ENCODE results near the gene RAB9A.

The RAB9A gene

GRCh38 chrX:13703135-13703534 lies 14.2 kb downstream of the RAB9A start:
- TF ChIP-seq MAX (IDR thresholded peaks at IDR 0.05; ENCODE audit: low read depth, low read length) (no peak), POLR2A (IDR thresholded peaks at IDR 0.05; ENCODE audit: extremely low read depth, insufficient read length) (no peak), MYC (IDR thresholded peaks at IDR 0.05; ENCODE audit: low read depth, low read length) (no peak)
- TF ChIP-seq, protein P1, sequence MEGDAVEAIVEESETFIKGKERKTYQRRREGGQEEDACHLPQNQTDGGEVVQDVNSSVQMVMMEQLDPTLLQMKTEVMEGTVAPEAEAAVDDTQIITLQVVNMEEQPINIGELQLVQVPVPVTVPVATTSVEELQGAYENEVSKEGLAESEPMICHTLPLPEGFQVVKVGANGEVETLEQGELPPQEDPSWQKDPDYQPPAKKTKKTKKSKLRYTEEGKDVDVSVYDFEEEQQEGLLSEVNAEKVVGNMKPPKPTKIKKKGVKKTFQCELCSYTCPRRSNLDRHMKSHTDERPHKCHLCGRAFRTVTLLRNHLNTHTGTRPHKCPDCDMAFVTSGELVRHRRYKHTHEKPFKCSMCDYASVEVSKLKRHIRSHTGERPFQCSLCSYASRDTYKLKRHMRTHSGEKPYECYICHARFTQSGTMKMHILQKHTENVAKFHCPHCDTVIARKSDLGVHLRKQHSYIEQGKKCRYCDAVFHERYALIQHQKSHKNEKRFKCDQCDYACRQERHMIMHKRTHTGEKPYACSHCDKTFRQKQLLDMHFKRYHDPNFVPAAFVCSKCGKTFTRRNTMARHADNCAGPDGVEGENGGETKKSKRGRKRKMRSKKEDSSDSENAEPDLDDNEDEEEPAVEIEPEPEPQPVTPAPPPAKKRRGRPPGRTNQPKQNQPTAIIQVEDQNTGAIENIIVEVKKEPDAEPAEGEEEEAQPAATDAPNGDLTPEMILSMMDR (IDR thresholded peaks at IDR 0.05; ENCODE audit: low read depth, low read length) = no peak
- H3K4me3 ChIP-seq (ENCODE audit: low read depth, low read length) = no peak overlapping the region
- no peak for DNase-seq (ENCODE audit: low read depth)

GRCh38 chrX:13703589-13703988 lies 14.7 kb downstream of the RAB9A start:
- no peak for DNase-seq (ENCODE audit: low read depth)
- no peak overlapping the region for H3K4me3 ChIP-seq (ENCODE audit: low read depth, low read length)
- TF ChIP-seq MAX (IDR thresholded peaks at IDR 0.05; ENCODE audit: low read depth, low read length) (no peak), POLR2A (IDR thresholded peaks at IDR 0.05; ENCODE audit: extremely low read depth, insufficient read length) (no peak), MYC (IDR thresholded peaks at IDR 0.05; ENCODE audit: low read depth, low read length) (no peak)
- TF ChIP-seq, protein P1 (IDR thresholded peaks at IDR 0.05; ENCODE audit: low read depth, low read length) = no peak

DNA sequence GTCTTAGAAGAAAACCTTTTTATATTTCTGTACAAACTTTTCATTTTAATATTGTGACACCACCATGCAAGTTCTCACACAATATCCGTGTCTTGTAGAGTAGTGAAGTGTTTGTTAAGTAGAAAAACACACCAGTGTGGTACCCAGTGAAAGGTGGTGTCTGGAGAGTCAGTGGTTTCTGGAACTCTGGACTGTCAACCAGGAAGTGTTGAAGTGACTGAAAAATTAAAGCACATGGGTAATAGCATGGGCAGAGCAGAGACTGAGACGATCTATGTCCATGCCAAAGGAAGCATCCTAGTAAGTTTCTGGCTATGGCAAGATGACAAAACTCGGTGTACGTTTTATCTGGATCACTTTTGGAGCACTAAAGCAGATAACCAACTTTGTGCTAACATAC lies 22.2 kb downstream of the RAB9A start:
- H3K4me3 ChIP-seq (ENCODE audit: low read depth, low read length) = no peak overlapping the region
- TF ChIP-seq MAX (IDR thresholded peaks at IDR 0.05; ENCODE audit: low read depth, low read length) (no peak), MYC (IDR thresholded peaks at IDR 0.05; ENCODE audit: low read depth, low read length) (no peak)
- TF ChIP-seq, protein P1 (IDR thresholded peaks at IDR 0.05; ENCODE audit: low read depth, low read length) = no peak
- no peak for DNase-seq (ENCODE audit: low read depth)

- H3K4me3 ChIP-seq (ENCODE audit: low read depth, low read length) = no peak overlapping the region
- TF ChIP-seq POLR2A (IDR thresholded peaks at IDR 0.05; ENCODE audit: extremely low read depth, insufficient read length) = no peak
- TF ChIP-seq MYC (IDR thresholded peaks at IDR 0.05; ENCODE audit: low read depth, low read length) = no peak
- TF ChIP-seq, protein P1 (IDR thresholded peaks at IDR 0.05; ENCODE audit: low read depth, low read length) = no peak
- TF ChIP-seq MAX (IDR thresholded peaks at IDR 0.05; ENCODE audit: low read depth, low read length) = no peak
- no peak for DNase-seq (ENCODE audit: low read depth)
These were observed 27.5 kb downstream of the RAB9A start for GRCh38 chrX:13716455-13716854.

- TF ChIP-seq, protein P1 (IDR thresholded peaks at IDR 0.05; ENCODE audit: low read depth, low read length) = no peak
- no peak for TF ChIP-seq POLR2A (IDR thresholded peaks at IDR 0.05; ENCODE audit: extremely low read depth, insufficient read length)
- TF ChIP-seq MAX (IDR thresholded peaks at IDR 0.05; ENCODE audit: low read depth, low read length) = no peak
- no peak for TF ChIP-seq MYC (IDR thresholded peaks at IDR 0.05; ENCODE audit: low read depth, low read length)
- DNase-seq (ENCODE audit: low read depth) = no peak
- no peak overlapping the region for H3K4me3 ChIP-seq (ENCODE audit: low read depth, low read length)
These were observed 28.0 kb downstream of the RAB9A start for GRCh38 chrX:13716905-13717304.
